MM.1S (cell line): ENCODE data around the gene MKLN1.

Experiments
- DNase-seq: peaks from one replicate; pipeline ENCODE4 v3.0.0-alpha.2; 2015
- H2AFZ ChIP-seq: fragments of 300-600 bp; sonication (generic); 2 replicates; pipeline ENCODE4 v1.6.0; 2016; ENCODE audit warnings: antibody characterized with exemption, low read length
- H3F3A ChIP-seq: fragments of 300-600 bp; sonication (generic); 2 replicates; pipeline ENCODE4 v1.6.1; 2016; ENCODE audit warnings: mild to moderate bottlenecking, antibody characterized with exemption, low read length, moderate library complexity, mixed read lengths; ENCODE audit not compliant: insufficient read depth
- H3K27ac ChIP-seq: fragments of 300-600 bp; sonication (generic); 2 replicates; pipeline ENCODE4 v1.5.1; 2016; ENCODE audit warnings: mild to moderate bottlenecking, low read length
- H3K27me3 ChIP-seq: fragments of 300-600 bp; sonication (generic); replicated peaks from 2 replicates; pipeline ENCODE4 v1.6.0; 2016; ENCODE audit warnings: low read length; ENCODE audit not compliant: insufficient read depth
- H3K36me3 ChIP-seq: fragments of 300-600 bp; sonication (generic); replicated peaks from 2 replicates; pipeline ENCODE4 v1.6.1; 2016; ENCODE audit warnings: mild to moderate bottlenecking, low read length, mixed read lengths; ENCODE audit not compliant: insufficient read depth
- H3K4me1 ChIP-seq: fragments of 300-600 bp; sonication (generic); 2 replicates; pipeline ENCODE4 v1.6.1; 2016; ENCODE audit warnings: low read length, mixed read lengths
- H3K4me2 ChIP-seq: fragments of 300-600 bp; sonication (generic); 2 replicates; pipeline ENCODE4 v1.6.0; 2016; ENCODE audit warnings: low read depth, low read length
- H3K4me3 ChIP-seq: fragments of 300-600 bp; sonication (generic); 2 replicates; pipeline ENCODE4 v1.5.1; 2016; ENCODE audit warnings: low read length, mixed read lengths
- H3K79me2 ChIP-seq: fragments of 300-600 bp; sonication (generic); 2 replicates; pipeline ENCODE4 v1.6.1; 2016; ENCODE audit warnings: mixed run types, low read length, mixed read lengths
- H3K9ac ChIP-seq: fragments of 300-600 bp; sonication (generic); 2 replicates; pipeline ENCODE4 v1.6.1; 2016; ENCODE audit warnings: low read length, mixed read lengths
- H3K9me2 ChIP-seq: fragments of 300-600 bp; sonication (generic); replicated peaks from 2 replicates; pipeline ENCODE4 v1.6.1; 2016; ENCODE audit warnings: mild to moderate bottlenecking, low read length, mixed read lengths; ENCODE audit not compliant: insufficient read depth
- H3K9me3 ChIP-seq: fragments of 300-600 bp; sonication (generic); replicated peaks from 2 replicates; pipeline ENCODE4 v1.6.1; 2016; ENCODE audit warnings: mild to moderate bottlenecking, low read length, mixed read lengths; ENCODE audit not compliant: insufficient read depth
- H4K20me1 ChIP-seq: fragments of 300-600 bp; sonication (generic); 2 replicates; pipeline ENCODE4 v1.6.1; 2016; ENCODE audit warnings: mild to moderate bottlenecking, low read length, moderate library complexity, mixed read lengths; ENCODE audit not compliant: insufficient read depth
- EZH2 ChIP-seq: fragments of 300-600 bp; sonication (generic); optimal IDR thresholded peaks from 2 replicates; pipeline ENCODE3; 2017; ENCODE audit warnings: low read depth, mild to moderate bottlenecking, antibody characterized with exemption, low read length, mixed read lengths
- EZH2phosphoT487 ChIP-seq: fragments of 300-600 bp; sonication (generic); IDR thresholded peaks from 2 replicates; pipeline ENCODE4 v1.6.1; 2018; ENCODE audit warnings: antibody characterized with exemption, low read length
- TF ChIP-seq, protein P1 (sequence below): fragments of 300-600 bp; sonication (generic); IDR thresholded peaks from 2 replicates; pipeline ENCODE4 v1.5.1; 2016; ENCODE audit warnings: antibody characterized with exemption, low read length, mixed read lengths

The MKLN1 gene

DNA sequence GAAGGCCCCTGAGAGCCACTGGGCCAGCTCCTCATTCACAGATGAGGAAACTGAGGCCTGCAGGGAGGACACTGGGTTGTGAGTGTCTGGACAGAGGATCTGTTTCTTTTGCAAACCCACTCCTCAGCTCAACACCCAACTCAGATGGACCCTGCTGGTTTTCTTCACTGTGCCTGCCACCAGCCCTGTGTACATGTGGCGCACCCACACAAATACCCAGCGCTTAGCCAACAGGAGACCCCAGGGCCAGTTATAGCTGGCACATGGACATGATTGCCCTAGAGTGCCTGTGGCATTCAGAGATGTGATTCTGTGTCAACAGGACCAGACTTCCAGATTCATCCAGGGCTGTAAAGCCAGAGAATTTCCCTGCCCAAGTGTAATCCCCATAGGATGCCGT lies 216.3 kb downstream of the MKLN1 start:
- no peak for DNase-seq
- Histone ChIP-seq H3K4me1 (0 out of 2 replicates have a peak, but pooled peaks cover 5% of the 10 kb centered on the region), H3K9me2 (no peaks in the 10 kb centered on the region), H3K9ac (no peak overlapping the region), H3K36me3 (no peaks in the 10 kb centered on the region), H3K27me3 (no peaks in the 10 kb centered on the region), H2AFZ (no peak overlapping the region), H3K4me3 (no peak overlapping the region), H4K20me1 (no peaks in the 10 kb centered on the region), H3K9me3 (no peaks in the 10 kb centered on the region), H3K79me2 (no peaks in the 10 kb centered on the region), H3K4me2 (no peak overlapping the region), H3K27ac (no peak overlapping the region), H3F3A (no peaks in the 10 kb centered on the region)
- no peak for TF ChIP-seq EZH2phosphoT487

DNA sequence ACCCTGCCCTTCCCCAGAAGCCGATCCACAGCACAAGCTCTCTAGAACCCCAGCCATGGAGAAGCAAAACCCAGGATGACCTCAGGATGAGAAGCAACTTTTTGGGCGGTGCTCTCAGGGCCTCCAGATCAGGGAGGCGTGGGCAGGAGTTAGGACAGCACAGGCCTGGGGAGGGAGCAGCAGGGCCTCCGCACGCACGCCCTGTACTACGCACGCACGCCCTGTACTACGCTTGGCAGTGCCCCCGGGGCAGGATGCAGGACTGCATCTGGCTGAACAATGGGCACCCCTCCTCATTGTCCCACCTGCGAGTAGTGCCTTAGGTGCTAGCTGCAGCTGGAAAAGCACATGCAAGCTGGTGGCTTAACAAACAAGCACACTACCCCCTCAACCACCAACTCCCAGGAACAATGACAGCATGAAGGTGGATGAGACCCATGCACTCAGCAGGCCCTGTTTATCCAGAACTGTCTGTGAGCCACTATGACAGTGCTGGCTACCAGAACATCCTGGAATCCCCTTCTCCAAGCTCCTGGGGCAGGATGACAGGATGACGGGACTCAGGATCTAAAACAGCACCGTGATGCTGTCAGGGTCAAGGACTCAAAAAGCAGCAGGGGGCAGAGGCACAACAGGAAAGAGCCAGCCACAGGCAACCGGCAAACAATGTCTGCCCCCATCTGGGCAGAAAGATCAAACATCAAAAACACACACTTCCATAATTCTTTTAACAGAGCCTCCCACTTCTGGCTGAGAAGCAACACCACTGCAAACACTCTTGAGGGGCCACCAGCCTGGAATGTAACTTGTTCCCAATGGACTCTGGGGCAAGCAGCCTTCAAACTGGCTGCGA lies 217.0 kb downstream of the MKLN1 start:
- H3K4me3 ChIP-seq, result no peak overlapping the region
- no peaks in the 10 kb centered on the region for H3K36me3 ChIP-seq
- H2AFZ ChIP-seq, result no peak overlapping the region
- TF ChIP-seq, protein P1, sequence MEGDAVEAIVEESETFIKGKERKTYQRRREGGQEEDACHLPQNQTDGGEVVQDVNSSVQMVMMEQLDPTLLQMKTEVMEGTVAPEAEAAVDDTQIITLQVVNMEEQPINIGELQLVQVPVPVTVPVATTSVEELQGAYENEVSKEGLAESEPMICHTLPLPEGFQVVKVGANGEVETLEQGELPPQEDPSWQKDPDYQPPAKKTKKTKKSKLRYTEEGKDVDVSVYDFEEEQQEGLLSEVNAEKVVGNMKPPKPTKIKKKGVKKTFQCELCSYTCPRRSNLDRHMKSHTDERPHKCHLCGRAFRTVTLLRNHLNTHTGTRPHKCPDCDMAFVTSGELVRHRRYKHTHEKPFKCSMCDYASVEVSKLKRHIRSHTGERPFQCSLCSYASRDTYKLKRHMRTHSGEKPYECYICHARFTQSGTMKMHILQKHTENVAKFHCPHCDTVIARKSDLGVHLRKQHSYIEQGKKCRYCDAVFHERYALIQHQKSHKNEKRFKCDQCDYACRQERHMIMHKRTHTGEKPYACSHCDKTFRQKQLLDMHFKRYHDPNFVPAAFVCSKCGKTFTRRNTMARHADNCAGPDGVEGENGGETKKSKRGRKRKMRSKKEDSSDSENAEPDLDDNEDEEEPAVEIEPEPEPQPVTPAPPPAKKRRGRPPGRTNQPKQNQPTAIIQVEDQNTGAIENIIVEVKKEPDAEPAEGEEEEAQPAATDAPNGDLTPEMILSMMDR, result peak; percentile 10; the same call in 1 of the 2 replicates
- TF ChIP-seq EZH2phosphoT487, result no peak
- H3K9ac ChIP-seq, result no peak overlapping the region
- no peaks in the 10 kb centered on the region for H3K27me3 ChIP-seq
- H3K27ac ChIP-seq, result no peak overlapping the region
- H3K4me1 ChIP-seq, result 0 out of 2 replicates have a peak, but pooled peaks cover 5% of the 10 kb centered on the region
- H3F3A ChIP-seq, result no peaks in the 10 kb centered on the region
- DNase-seq, result no peak
- H3K9me2 ChIP-seq, result no peaks in the 10 kb centered on the region
- no peaks in the 10 kb centered on the region for H3K79me2 ChIP-seq
- H3K4me2 ChIP-seq, result no peak overlapping the region
- no peaks in the 10 kb centered on the region for H3K9me3 ChIP-seq
- no peaks in the 10 kb centered on the region for H4K20me1 ChIP-seq

DNA sequence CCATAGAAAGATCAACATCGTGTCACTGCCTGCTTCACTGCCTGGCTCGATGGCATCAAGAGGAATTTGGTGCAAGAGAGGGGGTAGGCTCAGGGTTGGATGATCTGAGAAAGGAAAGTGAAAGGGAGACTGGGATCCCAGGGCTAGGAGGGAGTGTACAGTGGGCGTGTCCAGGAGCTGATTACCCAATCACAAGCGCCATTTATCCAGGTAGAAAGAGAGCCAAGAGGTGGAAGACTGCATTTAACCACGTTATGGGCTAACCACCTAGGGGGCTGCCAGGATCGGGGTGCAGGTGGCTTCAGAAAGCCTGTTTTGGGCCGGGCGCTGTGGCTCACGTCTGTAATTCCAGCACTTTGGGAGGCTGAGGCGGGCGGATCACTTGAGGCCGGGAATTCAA lies 218.4 kb downstream of the MKLN1 start:
- H2AFZ ChIP-seq, result no peak overlapping the region
- no peaks in the 10 kb centered on the region for H3K36me3 ChIP-seq

More for the DNA sequence above, 218.4 kb downstream of the MKLN1 start:
- no peak overlapping the region for H3K4me3 ChIP-seq
- no peaks in the 10 kb centered on the region for H3F3A ChIP-seq
- peak; percentile 36 for DNase-seq
- H3K9ac ChIP-seq, result no peak overlapping the region
- H3K4me2 ChIP-seq, result no peak overlapping the region
- H3K9me2 ChIP-seq, result no peaks in the 10 kb centered on the region
- no peak overlapping the region for H3K27ac ChIP-seq
- H4K20me1 ChIP-seq, result no peaks in the 10 kb centered on the region
- TF ChIP-seq, protein P1, result no peak
- TF ChIP-seq EZH2phosphoT487 (no peak), EZH2 (no peak)
- H3K9me3 ChIP-seq, result no peaks in the 10 kb centered on the region
- H3K79me2 ChIP-seq, result no peaks in the 10 kb centered on the region
- no peaks in the 10 kb centered on the region for H3K27me3 ChIP-seq
- 0 out of 2 replicates have a peak, but pooled peaks cover 5% of the 10 kb centered on the region for H3K4me1 ChIP-seq
